GOT3 (cell line): ENCODE results near the gene ACAA2.

Source experiments
- DNase-seq: peaks from one replicate; lab custom pipeline; 2025; ENCODE audit warnings: mixed read lengths; lab: John Stamatoyannopoulos, UW

Gene ACAA2

GRCh38 chr18:49743117-49743567, 70.2 kb downstream of the ACAA2 start:
- DNase-seq: no peak

DNA sequence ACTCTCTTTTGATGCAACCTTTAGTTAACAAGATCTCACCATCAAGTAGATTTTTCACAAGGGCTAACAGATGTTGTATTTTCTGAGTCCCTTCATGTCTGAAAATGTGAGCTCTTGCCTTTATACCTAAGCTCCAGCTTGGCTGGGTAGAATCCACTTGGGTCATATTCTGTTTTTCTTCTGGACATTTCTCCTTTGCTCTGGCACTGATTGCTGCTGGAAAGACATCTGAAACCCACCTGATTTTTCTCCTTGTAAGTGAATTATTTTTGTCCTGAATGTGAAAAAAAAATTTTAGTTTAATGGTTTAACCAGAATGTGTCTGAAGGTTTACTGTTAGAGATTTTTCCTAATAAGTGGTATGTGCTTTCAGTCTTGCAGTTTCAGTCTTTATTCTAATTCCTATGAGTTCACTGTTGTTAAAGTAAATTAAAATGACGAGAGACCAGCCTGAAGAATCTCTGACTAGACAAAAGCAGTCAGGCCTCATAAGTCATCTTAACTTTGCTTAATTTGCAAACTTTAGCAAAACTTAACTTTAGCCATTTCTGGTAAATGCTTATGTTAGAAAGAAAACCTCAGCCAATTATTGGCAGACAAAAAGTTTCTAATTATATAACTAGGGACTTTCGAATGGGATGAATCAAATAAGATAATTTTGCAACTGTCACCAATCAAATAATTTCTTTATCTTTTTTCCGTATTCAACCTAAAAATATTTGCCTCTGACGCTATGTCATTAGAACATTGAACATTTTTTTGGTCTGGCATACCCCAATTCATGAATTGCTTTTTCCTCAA, 70.8 kb downstream of the ACAA2 start:
- no peak for DNase-seq

- DNase-seq: no peak
Observed at GRCh38 chr18:49739275-49739674, 74.1 kb downstream of the ACAA2 start.

- DNase-seq: no peak
Observed at GRCh38 chr18:49738721-49739120, 74.6 kb downstream of the ACAA2 start.

- DNase-seq: no peak
Observed at GRCh38 chr18:49734836-49735235, 78.5 kb downstream of the ACAA2 start.

DNA sequence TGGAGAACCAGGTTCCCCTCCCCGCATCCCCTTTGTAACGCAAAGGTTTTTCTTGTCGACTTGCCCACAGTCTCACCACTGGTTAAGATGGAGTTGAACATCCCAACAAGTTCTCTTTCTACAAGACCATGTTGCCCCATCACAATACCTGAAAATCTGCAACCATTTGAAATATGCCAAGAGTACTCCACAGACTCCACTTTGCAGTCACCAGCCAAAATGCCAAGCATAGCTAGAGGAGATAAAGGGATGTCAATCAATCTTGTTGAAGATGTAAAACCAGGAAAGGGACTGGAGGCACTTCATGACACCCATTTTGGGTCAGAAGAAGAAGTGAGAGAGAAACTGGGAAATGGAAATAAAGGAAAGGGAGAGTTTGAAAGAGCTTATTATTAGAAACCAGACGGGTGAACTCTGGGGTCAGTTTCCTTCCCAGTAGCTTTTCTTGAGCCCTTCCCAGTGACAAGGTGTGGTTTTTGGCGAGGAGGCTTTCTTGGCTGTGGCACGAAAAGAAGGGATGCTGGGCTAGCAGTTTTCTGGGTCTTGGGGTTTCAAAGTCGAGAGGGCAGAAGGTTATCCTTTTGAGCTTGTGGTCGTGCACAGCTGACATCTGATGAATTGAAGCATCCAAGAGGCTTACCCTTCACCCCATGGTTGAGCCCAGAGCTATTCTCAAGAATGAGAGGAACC, 79.3 kb downstream of the ACAA2 start:
- no peak for DNase-seq

DNA sequence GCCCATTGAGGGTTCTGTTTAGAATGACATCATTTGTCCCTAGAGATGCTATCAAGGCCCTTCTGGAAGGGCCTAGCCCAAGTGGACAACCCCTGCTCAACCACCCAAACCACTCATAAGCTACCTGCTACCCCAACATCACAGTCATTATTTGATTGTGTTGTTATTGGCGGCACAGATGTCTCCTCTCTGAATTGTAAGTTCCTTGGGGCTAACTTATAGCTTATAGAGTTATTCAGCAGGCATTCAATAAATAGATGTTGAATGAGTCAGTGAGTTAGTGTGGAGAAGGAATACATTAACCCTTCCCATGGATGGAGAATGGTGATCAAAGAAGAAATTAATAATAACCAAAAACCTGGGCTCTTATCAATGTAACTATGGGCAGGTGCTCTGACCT, 80.0 kb downstream of the ACAA2 start:
- DNase-seq: no peak
